ENCODE results near the gene EDEM3.

DNA sequence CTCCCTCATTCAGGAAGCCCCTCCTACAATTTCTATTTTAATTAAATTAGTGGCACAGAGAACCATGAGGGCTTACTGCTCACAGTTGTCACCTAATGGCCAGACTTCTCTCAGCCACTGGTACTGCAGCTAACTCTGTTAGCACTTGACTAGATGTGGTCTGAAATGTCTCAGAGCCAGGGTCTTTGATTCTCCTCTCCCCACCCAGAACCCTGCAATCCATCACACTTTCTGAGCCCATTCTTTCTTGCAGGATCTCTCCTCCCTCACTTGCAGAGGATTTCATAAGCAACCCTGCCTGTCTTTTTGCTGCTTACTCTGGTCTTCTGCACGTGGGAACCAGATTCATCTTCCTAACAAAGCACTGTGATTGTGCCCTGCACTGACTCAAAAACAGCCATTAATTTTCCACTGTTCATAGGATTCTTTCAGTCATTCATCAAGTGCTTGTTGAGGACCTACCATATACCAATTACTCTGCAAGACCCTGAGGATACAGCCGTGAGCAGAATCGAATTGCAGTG, 108.4 kb downstream of the EDEM3 start:
- TF ChIP-seq, protein P1, sequence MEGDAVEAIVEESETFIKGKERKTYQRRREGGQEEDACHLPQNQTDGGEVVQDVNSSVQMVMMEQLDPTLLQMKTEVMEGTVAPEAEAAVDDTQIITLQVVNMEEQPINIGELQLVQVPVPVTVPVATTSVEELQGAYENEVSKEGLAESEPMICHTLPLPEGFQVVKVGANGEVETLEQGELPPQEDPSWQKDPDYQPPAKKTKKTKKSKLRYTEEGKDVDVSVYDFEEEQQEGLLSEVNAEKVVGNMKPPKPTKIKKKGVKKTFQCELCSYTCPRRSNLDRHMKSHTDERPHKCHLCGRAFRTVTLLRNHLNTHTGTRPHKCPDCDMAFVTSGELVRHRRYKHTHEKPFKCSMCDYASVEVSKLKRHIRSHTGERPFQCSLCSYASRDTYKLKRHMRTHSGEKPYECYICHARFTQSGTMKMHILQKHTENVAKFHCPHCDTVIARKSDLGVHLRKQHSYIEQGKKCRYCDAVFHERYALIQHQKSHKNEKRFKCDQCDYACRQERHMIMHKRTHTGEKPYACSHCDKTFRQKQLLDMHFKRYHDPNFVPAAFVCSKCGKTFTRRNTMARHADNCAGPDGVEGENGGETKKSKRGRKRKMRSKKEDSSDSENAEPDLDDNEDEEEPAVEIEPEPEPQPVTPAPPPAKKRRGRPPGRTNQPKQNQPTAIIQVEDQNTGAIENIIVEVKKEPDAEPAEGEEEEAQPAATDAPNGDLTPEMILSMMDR (conservative IDR thresholded peaks at IDR 0.05 in 1 of 2, IDR thresholded peaks at IDR 0.05 in 1 of 2; ENCODE audit: low read depth in 1 of 2, low read length in 2 of 2) = no peak
- no peak for TF ChIP-seq EZH2 (IDR thresholded peaks at IDR 0.05; ENCODE audit: low read length, missing control alignments)

Data from fibroblast of lung (primary cell).